HL-60/S4 treated with retinoic acid at 250 ng/mL for 4 days and 3 days (cell line): ENCODE measurements around the gene ZNF518B.
"Not testable (repeated sequence)": the region's sequence is repeated elsewhere in the genome, so short reads cannot be mapped to it uniquely, and the experiment has no call there.

Source experiments
- in situ Hi-C: fragments of 300-500 bp; cut with MboI; formaldehyde crosslinking; loops from 2 replicates; pipeline ENCODE4 v1.7.0; 2022; ENCODE audit warnings: low sequenced_read_pairs

Gene ZNF518B

GRCh38 chr4:10459305-10459704, 2.1 kb upstream of the ZNF518B start:
- in situ Hi-C loops, result no loop called here

- in situ Hi-C loops, result no loop called here
These were observed 951 bp upstream of the ZNF518B start for GRCh38 chr4:10458177-10458576.

GRCh38 chr4:10456595-10457254, 501 bp downstream of the ZNF518B start:
- in situ Hi-C loops, result no loop called here

- in situ Hi-C loops, result no loop called here
These were observed 999 bp downstream of the ZNF518B start for GRCh38 chr4:10456260-10456594.

- in situ Hi-C loops, result no loop called here
These were observed 2.1 kb downstream of the ZNF518B start for GRCh38 chr4:10455133-10455532.

- in situ Hi-C loops, result no loop called here
These were observed 2.5 kb downstream of the ZNF518B start for GRCh38 chr4:10454726-10455125.

- in situ Hi-C loops, result no loop called here
These were observed 3.1 kb downstream of the ZNF518B start for GRCh38 chr4:10454121-10454520.

- in situ Hi-C loops, result no loop called here
These were observed 8.2 kb downstream of the ZNF518B start for GRCh38 chr4:10448991-10449390.

GRCh38 chr4:10442976-10443375, 14.2 kb downstream of the ZNF518B start:
- in situ Hi-C loops, result no loop called here

GRCh38 chr4:10441512-10441911, 15.7 kb downstream of the ZNF518B start:
- in situ Hi-C loops, result no loop called here

- in situ Hi-C loops, result no loop called here
These were observed 18.3 kb downstream of the ZNF518B start for GRCh38 chr4:10438924-10439323.

- in situ Hi-C loops, result no loop called here
These were observed 19.5 kb downstream of the ZNF518B start for GRCh38 chr4:10437735-10438134.

GRCh38 chr4:10427680-10428079, 29.5 kb downstream of the ZNF518B start:
- in situ Hi-C loops, result not testable (repeated sequence)

GRCh38 chr4:10421344-10422055, 35.7 kb downstream of the ZNF518B start:
- in situ Hi-C loops, result no loop called here

- in situ Hi-C loops, result no loop called here
These were observed 39.5 kb downstream of the ZNF518B start for GRCh38 chr4:10417740-10418139.

GRCh38 chr4:10416441-10416840, 40.8 kb downstream of the ZNF518B start:
- in situ Hi-C loops, result no loop called here

GRCh38 chr4:10413177-10413576, 44.0 kb downstream of the ZNF518B start:
- in situ Hi-C loops, result no loop called here

GRCh38 chr4:10405672-10406071, 51.6 kb downstream of the ZNF518B start:
- in situ Hi-C loops, result no loop called here

- in situ Hi-C loops, result no loop called here
These were observed 53.4 kb downstream of the ZNF518B start for GRCh38 chr4:10403633-10404445.

- in situ Hi-C loops, result loop anchor here (25.0 kb wide), 1 partner anchor 234 kb away; no protein-coding TSS in a partner anchor
These were observed 61.1 kb downstream of the ZNF518B start for GRCh38 chr4:10395971-10396580.
